GM23338 (cell line): ENCODE data around the gene ODAD4. TPM values are rescaled to one million over a fixed set of nuclear protein-coding genes. Genes with fewer than 3 reads are reported as not detected.

Experiments
- ATAC-seq: fragments of 200-7000 bp; cut with Tn5 transposase; 3 replicates; pipeline ENCODE4 v1.9.1; 2020
- DNase-seq: peaks from one replicate; pipeline ENCODE4 v3.0.0-alpha.2; 2015; ENCODE audit warnings: low spot score
- H2AFZ ChIP-seq: fragments of 200-600 bp; sonication (generic); 2 replicates; pipeline ENCODE4 v1.8.0; 2016; ENCODE audit warnings: antibody characterized with exemption, mild to moderate bottlenecking, moderate library complexity
- H3F3A ChIP-seq: fragments of 200-600 bp; sonication (generic); replicated peaks from 2 replicates; pipeline ENCODE4 v1.8.0; 2017; ENCODE audit warnings: antibody characterized with exemption, mixed run types, low read depth
- H3K27ac ChIP-seq: fragments of 200-600 bp; sonication (generic); 2 replicates; pipeline ENCODE4 v1.6.1; 2016; ENCODE audit warnings: low read depth
- H3K27me3 ChIP-seq: fragments of 200-600 bp; sonication (generic); 2 replicates; pipeline ENCODE4 v1.8.0; 2016; ENCODE audit warnings: mild to moderate bottlenecking, mixed run types, moderate library complexity; ENCODE audit not compliant: insufficient read depth
- H3K36me3 ChIP-seq: fragments of 200-600 bp; sonication (generic); 2 replicates; pipeline ENCODE4 v1.8.0; 2016; ENCODE audit warnings: mild to moderate bottlenecking; ENCODE audit not compliant: insufficient read depth
- H3K4me1 ChIP-seq: fragments of 200-600 bp; sonication (generic); 2 replicates; pipeline ENCODE4 v1.8.0; 2016; ENCODE audit warnings: mild to moderate bottlenecking, moderate library complexity; ENCODE audit not compliant: insufficient read depth
- H3K4me2 ChIP-seq: fragments of 200-600 bp; sonication (generic); 2 replicates; pipeline ENCODE4 v1.7.1; 2017; ENCODE audit warnings: mixed run types
- H3K4me3 ChIP-seq: fragments of 200-600 bp; sonication (generic); 2 replicates; pipeline ENCODE4 v1.6.1; 2016; ENCODE audit warnings: mixed run types
- H3K79me2 ChIP-seq: fragments of 200-600 bp; sonication (generic); replicated peaks from 2 replicates; pipeline ENCODE4 v1.8.0; 2017; ENCODE audit warnings: mild to moderate bottlenecking; ENCODE audit not compliant: insufficient read depth
- H3K9me2 ChIP-seq: fragments of 200-600 bp; sonication (generic); 2 replicates; pipeline ENCODE4 v1.8.0; 2017; ENCODE audit not compliant: insufficient read depth
- H4K20me1 ChIP-seq: fragments of 200-600 bp; sonication (generic); replicated peaks from 2 replicates; pipeline ENCODE4 v1.8.0; 2017; ENCODE audit warnings: mild to moderate bottlenecking; ENCODE audit not compliant: insufficient read depth
- H3K27ac Mint-ChIP-seq: 2 replicates; pipeline ENCODE4 v1.8.0; 2020; ENCODE audit warnings: inconsistent platforms, mild to moderate bottlenecking, moderate library complexity, mixed read lengths
- H3K27me3 Mint-ChIP-seq: 3 replicates; pipeline ENCODE4 v1.8.0; 2022; ENCODE audit warnings: low read depth, mild to moderate bottlenecking, moderate library complexity, mixed read lengths, inconsistent platforms; ENCODE audit not compliant: insufficient read depth, poor library complexity
- H3K36me3 Mint-ChIP-seq: 3 replicates; pipeline ENCODE4 v1.8.0; 2021; ENCODE audit warnings: low read depth, mild to moderate bottlenecking, inconsistent platforms, moderate library complexity, mixed read lengths
- H3K4me1 Mint-ChIP-seq: 3 replicates; pipeline ENCODE4 v1.8.0; 2020; ENCODE audit warnings: mild to moderate bottlenecking, inconsistent platforms, mixed read lengths
- H3K4me3 Mint-ChIP-seq: 3 replicates; pipeline ENCODE4 v1.8.0; 2021; ENCODE audit warnings: moderate library complexity, mild to moderate bottlenecking, inconsistent platforms, mixed read lengths
- H3K9me3 Mint-ChIP-seq: 3 replicates; pipeline ENCODE4 v1.8.0; 2020; ENCODE audit warnings: moderate library complexity, mild to moderate bottlenecking, inconsistent platforms, mixed read lengths
- EZH2phosphoT487 ChIP-seq: fragments of 200-600 bp; sonication (generic); IDR thresholded peaks from one replicate; pipeline ENCODE4 v1.8.1; 2018; ENCODE audit warnings: antibody characterized with exemption; ENCODE audit not compliant: unreplicated experiment
- JUNB ChIP-seq: IDR thresholded peaks from one replicate; pipeline ENCODE4 v1.6.1; 2016; ENCODE audit warnings: antibody characterized with exemption; ENCODE audit not compliant: unreplicated experiment
- NANOG ChIP-seq: IDR thresholded peaks from 2 replicates; pipeline ENCODE4 v1.6.1; 2016; ENCODE audit warnings: antibody characterized with exemption, borderline replicate concordance
- POLR2AphosphoS5 ChIP-seq: IDR thresholded peaks from 2 replicates; pipeline ENCODE4 v1.6.1; 2016; ENCODE audit warnings: antibody characterized with exemption, low read depth
- STAT1 ChIP-seq: IDR thresholded peaks from one replicate; pipeline ENCODE4 v1.6.1; 2016; ENCODE audit warnings: antibody characterized with exemption; ENCODE audit not compliant: unreplicated experiment
- ZNF114 ChIP-seq: fragments of 250-450 bp; sonication (Bioruptor Pico); IDR thresholded peaks from 2 replicates; pipeline ENCODE4 v1.5.0; 2020; ENCODE audit warnings: mild to moderate bottlenecking, moderate library complexity
- polyA plus RNA-seq: library from polyadenylated mRNA; unstranded; fragments of >200 nt; fragmentation: Nextera tagmentation; extraction: Ambion mirVana; gene quantifications from 2 replicates; pipeline ENCODE4 v1.2.1, GENCODE V29; 2016
- total RNA-seq: library from RNA; depleted of rRNA; stranded (reverse); fragments of >200 nt; shearing (Covaris generic); gene quantifications from 2 replicates; pipeline ENCODE4 v1.2.3, GENCODE V29; 2014
- TF ChIP-seq, protein P1 (sequence below): IDR thresholded peaks from 2 replicates; pipeline ENCODE4 v1.6.1; 2016; ENCODE audit warnings: antibody characterized with exemption
- TF ChIP-seq, protein P2 (sequence below): IDR thresholded peaks from one replicate; pipeline ENCODE4 v1.6.1; 2018; ENCODE audit warnings: antibody characterized with exemption; ENCODE audit not compliant: unreplicated experiment

The ODAD4 gene
- total and polyA plus RNA-seq, 2 experiments from 2014 or later = 1.7 to 1.8 TPM

DNA sequence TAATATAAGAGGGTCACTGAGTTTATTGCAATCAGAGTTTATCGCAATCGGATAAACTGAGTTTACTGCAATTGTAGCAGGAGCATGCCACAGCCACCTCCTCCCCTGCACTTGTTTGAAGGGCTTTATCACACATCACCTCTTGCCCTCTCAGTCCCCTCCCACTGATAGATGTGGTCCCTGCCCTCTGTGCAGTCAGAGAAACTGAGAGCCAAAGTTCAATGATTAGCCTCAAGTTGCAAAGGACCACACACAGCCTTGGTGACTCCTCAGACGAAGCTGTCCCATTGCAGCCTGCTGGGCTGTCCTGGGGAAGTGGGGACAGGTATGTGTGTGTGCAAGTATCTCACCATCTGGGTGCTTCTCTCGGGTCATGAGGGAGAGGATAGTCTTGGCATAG is 25.2 kb upstream of the ODAD4 start:
- H2AFZ ChIP-seq = no peak overlapping the region
- no peak overlapping the region for H3K4me2 ChIP-seq
- peaks cover 27% of the 10 kb centered on the region for H3K79me2 ChIP-seq
- Mint-ChIP-seq H3K27ac (no peak overlapping the region), H3K27me3 (peaks cover 6% of the 10 kb centered on the region), H3K4me1 (no peaks in the 10 kb centered on the region), H3K36me3 (peaks cover 94% of the 10 kb centered on the region), H3K4me3 (no peak overlapping the region), H3K9me3 (no peaks in the 10 kb centered on the region)
- H3K4me3 ChIP-seq = no peak overlapping the region
- H4K20me1 ChIP-seq = peaks cover 40% of the 10 kb centered on the region
- ATAC-seq (no peak), DNase-seq (no peak)
- H3K27me3 ChIP-seq = no peaks in the 10 kb centered on the region
- no peak overlapping the region for H3K27ac ChIP-seq
- no peak for TF ChIP-seq JUNB
- TF ChIP-seq, protein P1, sequence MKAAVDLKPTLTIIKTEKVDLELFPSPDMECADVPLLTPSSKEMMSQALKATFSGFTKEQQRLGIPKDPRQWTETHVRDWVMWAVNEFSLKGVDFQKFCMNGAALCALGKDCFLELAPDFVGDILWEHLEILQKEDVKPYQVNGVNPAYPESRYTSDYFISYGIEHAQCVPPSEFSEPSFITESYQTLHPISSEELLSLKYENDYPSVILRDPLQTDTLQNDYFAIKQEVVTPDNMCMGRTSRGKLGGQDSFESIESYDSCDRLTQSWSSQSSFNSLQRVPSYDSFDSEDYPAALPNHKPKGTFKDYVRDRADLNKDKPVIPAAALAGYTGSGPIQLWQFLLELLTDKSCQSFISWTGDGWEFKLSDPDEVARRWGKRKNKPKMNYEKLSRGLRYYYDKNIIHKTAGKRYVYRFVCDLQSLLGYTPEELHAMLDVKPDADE = no peak
- no peak for TF ChIP-seq EZH2phosphoT487
- H3K36me3 ChIP-seq = peaks cover 73% of the 10 kb centered on the region
- H3K4me1 ChIP-seq = no peaks in the 10 kb centered on the region
- H3K9me2 ChIP-seq = no peaks in the 10 kb centered on the region
- peaks cover 28% of the 10 kb centered on the region; the same call in 1 of the 2 replicates for H3F3A ChIP-seq

DNA sequence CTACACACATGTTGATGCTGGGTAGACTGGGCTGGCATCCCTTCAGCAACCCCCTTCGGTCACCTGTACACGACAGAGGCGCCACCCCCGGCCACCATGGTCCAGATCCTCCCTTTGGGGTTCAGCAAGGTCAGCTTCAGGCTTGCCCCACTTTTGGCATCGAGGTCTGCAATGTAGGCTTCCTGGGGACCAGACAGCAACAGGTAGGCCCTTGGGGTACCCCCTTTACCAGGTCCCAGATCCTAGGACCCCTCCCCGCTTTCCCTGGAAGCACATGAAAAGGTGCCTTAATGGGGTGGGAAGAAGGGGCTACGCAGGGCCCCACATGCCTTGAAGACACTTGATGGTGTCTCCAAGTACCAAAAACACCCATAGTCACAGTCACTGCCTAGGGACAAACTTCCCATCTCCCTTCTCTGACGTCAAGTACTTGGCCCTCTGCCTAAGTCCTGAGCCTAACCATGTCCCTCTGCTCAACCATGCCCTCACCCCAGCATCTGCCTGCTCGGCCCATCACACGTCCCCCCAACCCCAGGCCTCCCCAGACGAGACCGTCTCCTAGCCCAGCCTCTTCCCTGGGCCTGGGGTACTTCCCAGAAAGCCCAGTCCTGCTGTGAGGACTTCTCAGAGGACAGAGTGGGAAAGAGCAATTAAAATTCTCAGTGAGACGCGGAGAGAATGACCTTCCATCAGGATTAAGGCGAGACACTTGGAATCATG is 23.8 kb upstream of the ODAD4 start:
- peaks cover 39% of the 10 kb centered on the region for H3K79me2 ChIP-seq
- no peaks in the 10 kb centered on the region for H3K4me1 ChIP-seq
- H3K27ac Mint-ChIP-seq = no peak overlapping the region; the same call in 1 of the 2 replicates
- no peaks in the 10 kb centered on the region for H3K9me3 Mint-ChIP-seq
- no peak overlapping the region for H3K27ac ChIP-seq
- no peaks in the 10 kb centered on the region for H3K9me2 ChIP-seq
- DNase-seq (no peak), ATAC-seq (no peak)
- no peaks in the 10 kb centered on the region for H3K4me1 Mint-ChIP-seq
- H3K4me2 ChIP-seq = no peak overlapping the region
- no peak overlapping the region for H3K4me3 Mint-ChIP-seq
- H3K27me3 ChIP-seq = no peaks in the 10 kb centered on the region
- H2AFZ ChIP-seq = no peak overlapping the region
- peaks cover 94% of the 10 kb centered on the region for H3K36me3 Mint-ChIP-seq
- H3K27me3 Mint-ChIP-seq = peaks cover 6% of the 10 kb centered on the region
- no peak overlapping the region for H3K4me3 ChIP-seq
- H3F3A ChIP-seq = peaks cover 31% of the 10 kb centered on the region; the same call in 1 of the 2 replicates
- no peak for TF ChIP-seq JUNB
- no peak for TF ChIP-seq NANOG
- no peak for TF ChIP-seq POLR2AphosphoS5
- no peak for TF ChIP-seq STAT1
- TF ChIP-seq, protein P2, sequence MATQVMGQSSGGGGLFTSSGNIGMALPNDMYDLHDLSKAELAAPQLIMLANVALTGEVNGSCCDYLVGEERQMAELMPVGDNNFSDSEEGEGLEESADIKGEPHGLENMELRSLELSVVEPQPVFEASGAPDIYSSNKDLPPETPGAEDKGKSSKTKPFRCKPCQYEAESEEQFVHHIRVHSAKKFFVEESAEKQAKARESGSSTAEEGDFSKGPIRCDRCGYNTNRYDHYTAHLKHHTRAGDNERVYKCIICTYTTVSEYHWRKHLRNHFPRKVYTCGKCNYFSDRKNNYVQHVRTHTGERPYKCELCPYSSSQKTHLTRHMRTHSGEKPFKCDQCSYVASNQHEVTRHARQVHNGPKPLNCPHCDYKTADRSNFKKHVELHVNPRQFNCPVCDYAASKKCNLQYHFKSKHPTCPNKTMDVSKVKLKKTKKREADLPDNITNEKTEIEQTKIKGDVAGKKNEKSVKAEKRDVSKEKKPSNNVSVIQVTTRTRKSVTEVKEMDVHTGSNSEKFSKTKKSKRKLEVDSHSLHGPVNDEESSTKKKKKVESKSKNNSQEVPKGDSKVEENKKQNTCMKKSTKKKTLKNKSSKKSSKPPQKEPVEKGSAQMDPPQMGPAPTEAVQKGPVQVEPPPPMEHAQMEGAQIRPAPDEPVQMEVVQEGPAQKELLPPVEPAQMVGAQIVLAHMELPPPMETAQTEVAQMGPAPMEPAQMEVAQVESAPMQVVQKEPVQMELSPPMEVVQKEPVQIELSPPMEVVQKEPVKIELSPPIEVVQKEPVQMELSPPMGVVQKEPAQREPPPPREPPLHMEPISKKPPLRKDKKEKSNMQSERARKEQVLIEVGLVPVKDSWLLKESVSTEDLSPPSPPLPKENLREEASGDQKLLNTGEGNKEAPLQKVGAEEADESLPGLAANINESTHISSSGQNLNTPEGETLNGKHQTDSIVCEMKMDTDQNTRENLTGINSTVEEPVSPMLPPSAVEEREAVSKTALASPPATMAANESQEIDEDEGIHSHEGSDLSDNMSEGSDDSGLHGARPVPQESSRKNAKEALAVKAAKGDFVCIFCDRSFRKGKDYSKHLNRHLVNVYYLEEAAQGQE = no peak
- TF ChIP-seq ZNF114 (CRISPR knock-in tag) = no peak
- no peak for TF ChIP-seq EZH2phosphoT487
- H4K20me1 ChIP-seq = peaks cover 49% of the 10 kb centered on the region
- peaks cover 68% of the 10 kb centered on the region for H3K36me3 ChIP-seq
